Astrocyte (in vitro differentiated cells and primary cell): ENCODE results near the gene CTXND1. TPM values are rescaled to one million over a fixed set of nuclear protein-coding genes. Genes with fewer than 3 reads are reported as not detected.

Source experiments
- DNase-seq: peaks from one replicate; pipeline ENCODE4 v3.0.0-alpha.2; 2010; ENCODE audit warnings: low read depth
- FAIRE-seq: peaks from 2 replicates; lab custom pipeline; 2011; peaks lifted over from hg19 to GRCh38; lab: Jason Lieb, UNC
- H2AFZ ChIP-seq: 2 replicates; pipeline ENCODE4 v1.6.0; 2012; ENCODE audit warnings: low read depth, low read length, inconsistent platforms
- H3K27ac ChIP-seq: 2 replicates; pipeline ENCODE4 v1.5.1; 2011; ENCODE audit warnings: low read depth, low read length, inconsistent platforms
- H3K27me3 ChIP-seq: 2 replicates; pipeline ENCODE4 v1.6.0; 2011; ENCODE audit warnings: low read length, inconsistent platforms; ENCODE audit not compliant: insufficient read depth
- H3K36me3 ChIP-seq: 2 replicates; pipeline ENCODE4 v1.5.1; 2011; ENCODE audit warnings: low read length, inconsistent platforms; ENCODE audit not compliant: insufficient read depth
- H3K4me1 ChIP-seq: 2 replicates; pipeline ENCODE4 v1.5.1; 2011; ENCODE audit warnings: low read length, inconsistent platforms; ENCODE audit not compliant: insufficient read depth
- H3K4me2 ChIP-seq: 2 replicates; pipeline ENCODE4 v1.6.0; 2012; ENCODE audit warnings: low read length, inconsistent platforms
- H3K4me3 ChIP-seq: 2 replicates; pipeline ENCODE4 v1.5.1; 2011; ENCODE audit warnings: low read depth, mild to moderate bottlenecking, low read length, inconsistent platforms; ENCODE audit not compliant: insufficient read depth
- H3K79me2 ChIP-seq: 2 replicates; pipeline ENCODE4 v1.6.0; 2012; ENCODE audit warnings: mild to moderate bottlenecking, low read length, inconsistent platforms; ENCODE audit not compliant: insufficient read depth
- H3K9ac ChIP-seq: 2 replicates; pipeline ENCODE4 v1.6.0; 2012; ENCODE audit warnings: mild to moderate bottlenecking, low read length, inconsistent platforms
- H3K9me3 ChIP-seq: 2 replicates; pipeline ENCODE4 v1.5.1; 2012; ENCODE audit warnings: low read depth, mild to moderate bottlenecking, low read length, inconsistent platforms; ENCODE audit not compliant: insufficient read depth
- H4K20me1 ChIP-seq: 2 replicates; pipeline ENCODE4 v1.6.0; 2012; ENCODE audit warnings: low read length, inconsistent platforms; ENCODE audit not compliant: insufficient read depth
- H3K27ac Mint-ChIP-seq: one replicate; pipeline ENCODE4 v1.8.0; 2021; ENCODE audit warnings: mild to moderate bottlenecking, mixed read lengths; ENCODE audit not compliant: unreplicated experiment
- H3K27me3 Mint-ChIP-seq: one replicate; pipeline ENCODE4 v1.8.0; 2021; ENCODE audit warnings: low read depth, mixed read lengths; ENCODE audit not compliant: unreplicated experiment
- H3K36me3 Mint-ChIP-seq: one replicate; pipeline ENCODE4 v1.8.0; 2021; ENCODE audit warnings: low read depth, mixed read lengths; ENCODE audit not compliant: unreplicated experiment
- H3K4me1 Mint-ChIP-seq: one replicate; pipeline ENCODE4 v1.8.0; 2021; ENCODE audit warnings: low read depth, mixed read lengths; ENCODE audit not compliant: unreplicated experiment
- H3K4me3 Mint-ChIP-seq: one replicate; pipeline ENCODE4 v1.8.0; 2021; ENCODE audit warnings: mild to moderate bottlenecking, moderate library complexity, mixed read lengths; ENCODE audit not compliant: unreplicated experiment
- H3K9me3 Mint-ChIP-seq: one replicate; pipeline ENCODE4 v1.8.0; 2021; ENCODE audit warnings: mild to moderate bottlenecking, mixed read lengths; ENCODE audit not compliant: unreplicated experiment
- EZH2 ChIP-seq: IDR thresholded peaks from 2 replicates; pipeline ENCODE4 v1.6.1; 2012; ENCODE audit warnings: mild to moderate bottlenecking, low read length, inconsistent platforms; ENCODE audit not compliant: insufficient read depth
- total RNA-seq: library from RNA; stranded (reverse); gene quantifications from 2 replicates; pipeline ENCODE4 v1.2.1, GENCODE V29; 2021
- TF ChIP-seq, protein P1 (sequence below): IDR thresholded peaks from 2 replicates; pipeline ENCODE4 v1.5.1; 2011; ENCODE audit warnings: low read depth, mild to moderate bottlenecking, inconsistent platforms, low read length, moderate library complexity; ENCODE audit not compliant: insufficient read depth

Gene CTXND1
- total RNA-seq, 1 donor from 2014 or later = not detected

DNA sequence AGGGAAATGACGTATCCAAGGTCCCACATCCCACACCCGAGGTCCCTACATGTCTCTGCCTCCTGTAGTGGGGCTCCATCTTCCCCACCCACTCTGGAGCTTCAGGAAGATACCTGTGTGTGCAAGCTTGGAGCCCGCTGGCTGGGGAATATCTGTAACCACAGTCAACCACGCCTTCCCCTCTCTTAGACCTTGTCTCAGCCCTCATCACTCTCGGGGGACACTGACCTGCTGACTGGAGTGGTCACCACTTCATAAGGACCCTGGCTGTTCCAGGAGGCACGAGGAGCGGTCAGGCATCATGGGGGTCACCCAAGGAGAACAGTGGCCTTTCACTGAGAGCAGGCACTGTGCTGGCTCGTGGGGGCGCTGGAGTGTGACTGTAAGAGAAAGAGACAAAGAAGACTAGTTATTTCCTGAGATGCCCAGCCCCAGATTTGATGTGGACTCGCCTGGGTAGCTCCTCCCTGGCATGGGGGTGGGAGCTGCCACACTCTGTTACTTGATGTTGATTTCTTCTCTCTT, 48.6 kb downstream of the CTXND1 start:
- H3K4me3 Mint-ChIP-seq = no peak overlapping the region
- H3K4me1 Mint-ChIP-seq = no peaks in the 10 kb centered on the region
- Histone ChIP-seq H3K4me2 (no peak overlapping the region), H3K27ac (no peak overlapping the region), H3K9ac (no peak overlapping the region), H2AFZ (no peak overlapping the region), H3K4me3 (no peak overlapping the region), H3K9me3 (no peaks in the 10 kb centered on the region), H3K27me3 (peaks cover 5% of the 10 kb centered on the region), H4K20me1 (no peaks in the 10 kb centered on the region), H3K4me1 (no peaks in the 10 kb centered on the region), H3K79me2 (no peaks in the 10 kb centered on the region), H3K36me3 (no peaks in the 10 kb centered on the region)
- H3K27ac Mint-ChIP-seq = no peak overlapping the region
- DNase-seq (no peak), FAIRE-seq (no peak)
- no peaks in the 10 kb centered on the region for H3K9me3 Mint-ChIP-seq
- peaks cover 15% of the 10 kb centered on the region for H3K27me3 Mint-ChIP-seq
- H3K36me3 Mint-ChIP-seq = no peaks in the 10 kb centered on the region
- TF ChIP-seq, protein P1, sequence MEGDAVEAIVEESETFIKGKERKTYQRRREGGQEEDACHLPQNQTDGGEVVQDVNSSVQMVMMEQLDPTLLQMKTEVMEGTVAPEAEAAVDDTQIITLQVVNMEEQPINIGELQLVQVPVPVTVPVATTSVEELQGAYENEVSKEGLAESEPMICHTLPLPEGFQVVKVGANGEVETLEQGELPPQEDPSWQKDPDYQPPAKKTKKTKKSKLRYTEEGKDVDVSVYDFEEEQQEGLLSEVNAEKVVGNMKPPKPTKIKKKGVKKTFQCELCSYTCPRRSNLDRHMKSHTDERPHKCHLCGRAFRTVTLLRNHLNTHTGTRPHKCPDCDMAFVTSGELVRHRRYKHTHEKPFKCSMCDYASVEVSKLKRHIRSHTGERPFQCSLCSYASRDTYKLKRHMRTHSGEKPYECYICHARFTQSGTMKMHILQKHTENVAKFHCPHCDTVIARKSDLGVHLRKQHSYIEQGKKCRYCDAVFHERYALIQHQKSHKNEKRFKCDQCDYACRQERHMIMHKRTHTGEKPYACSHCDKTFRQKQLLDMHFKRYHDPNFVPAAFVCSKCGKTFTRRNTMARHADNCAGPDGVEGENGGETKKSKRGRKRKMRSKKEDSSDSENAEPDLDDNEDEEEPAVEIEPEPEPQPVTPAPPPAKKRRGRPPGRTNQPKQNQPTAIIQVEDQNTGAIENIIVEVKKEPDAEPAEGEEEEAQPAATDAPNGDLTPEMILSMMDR = no peak
- TF ChIP-seq EZH2 = no peak

DNA sequence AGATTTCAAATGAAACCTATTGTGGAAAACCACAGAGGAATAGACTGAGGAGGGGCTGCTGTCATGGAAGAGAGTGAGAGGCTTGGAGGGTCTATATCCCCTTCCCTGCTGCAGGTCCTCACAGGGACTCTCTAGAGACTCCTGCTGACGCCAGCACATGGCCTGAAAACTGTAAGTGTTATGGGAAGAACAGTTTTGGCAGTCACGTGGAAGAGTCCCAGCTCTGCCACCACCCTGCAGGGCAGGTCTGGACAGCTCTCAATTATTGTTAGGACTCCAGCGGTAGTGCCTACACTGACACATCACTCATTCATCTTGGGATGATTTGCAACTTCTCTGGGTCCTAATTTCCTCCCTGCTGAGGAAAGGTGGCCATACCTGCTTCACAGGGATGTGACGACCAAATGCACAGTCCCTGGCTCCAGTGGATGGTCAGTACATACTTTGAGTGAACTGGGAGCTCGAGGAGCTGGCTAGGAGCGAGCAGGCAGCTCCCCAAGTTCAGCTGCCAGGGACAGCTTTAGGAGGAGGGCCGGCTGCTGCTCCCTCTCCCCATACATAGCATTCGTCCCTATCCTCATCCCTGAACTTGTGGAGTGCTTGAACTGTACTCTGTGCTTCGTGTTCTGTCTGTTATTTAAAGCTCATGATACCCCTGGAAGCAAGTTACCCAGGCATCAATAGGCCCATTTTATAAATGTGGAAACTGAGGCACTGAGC, 49.2 kb downstream of the CTXND1 start:
- no peak overlapping the region for H3K4me2 ChIP-seq
- no peak overlapping the region for H3K27ac Mint-ChIP-seq
- FAIRE-seq = no peak
- no peaks in the 10 kb centered on the region for H3K4me1 Mint-ChIP-seq
- no peak overlapping the region for H3K27ac ChIP-seq
- no peaks in the 10 kb centered on the region for H3K9me3 ChIP-seq
- no peak for TF ChIP-seq EZH2
- TF ChIP-seq, protein P1 = no peak
- H3K4me3 Mint-ChIP-seq = no peak overlapping the region
- H3K9me3 Mint-ChIP-seq = no peaks in the 10 kb centered on the region
- H3K36me3 ChIP-seq = no peaks in the 10 kb centered on the region
- no peak for DNase-seq
- no peak overlapping the region for H3K4me3 ChIP-seq
- H2AFZ ChIP-seq = no peak overlapping the region
- H3K27me3 Mint-ChIP-seq = peaks cover 17% of the 10 kb centered on the region
- H3K4me1 ChIP-seq = no peaks in the 10 kb centered on the region
- no peaks in the 10 kb centered on the region for H4K20me1 ChIP-seq
- H3K79me2 ChIP-seq = no peaks in the 10 kb centered on the region
- peaks cover 5% of the 10 kb centered on the region for H3K27me3 ChIP-seq
- H3K9ac ChIP-seq = no peak overlapping the region
- no peaks in the 10 kb centered on the region for H3K36me3 Mint-ChIP-seq

DNA sequence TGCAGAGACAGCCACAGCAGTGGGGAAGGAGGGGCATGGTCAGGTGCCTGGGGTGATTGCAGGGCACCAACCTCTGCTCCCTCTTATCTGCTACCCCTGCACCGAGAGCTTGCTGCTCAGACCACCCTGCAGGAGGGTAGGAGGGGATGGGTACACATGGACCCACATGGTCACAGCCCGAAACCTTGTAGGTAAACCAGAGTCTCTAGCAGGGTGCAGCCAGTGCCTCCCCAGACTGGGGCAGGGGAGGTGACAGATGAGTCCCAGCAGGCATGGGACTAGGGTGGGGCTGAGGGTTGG, 50.0 kb downstream of the CTXND1 start:
- no peak overlapping the region for H3K4me2 ChIP-seq
- peaks cover 20% of the 10 kb centered on the region for H3K27me3 Mint-ChIP-seq
- H3K36me3 Mint-ChIP-seq = no peaks in the 10 kb centered on the region
- H3K4me3 ChIP-seq = no peak overlapping the region
- FAIRE-seq (no peak), DNase-seq (no peak)
- no peak overlapping the region for H3K27ac Mint-ChIP-seq
- H3K9me3 Mint-ChIP-seq = no peaks in the 10 kb centered on the region
- H3K27me3 ChIP-seq = peaks cover 5% of the 10 kb centered on the region
- no peaks in the 10 kb centered on the region for H3K4me1 Mint-ChIP-seq
- no peaks in the 10 kb centered on the region for H3K36me3 ChIP-seq
- H3K4me1 ChIP-seq = no peaks in the 10 kb centered on the region
- no peaks in the 10 kb centered on the region for H4K20me1 ChIP-seq
- no peak overlapping the region for H3K4me3 Mint-ChIP-seq
- TF ChIP-seq, protein P1 = no peak
- TF ChIP-seq EZH2 = no peak
- no peaks in the 10 kb centered on the region for H3K9me3 ChIP-seq
- H3K27ac ChIP-seq = no peak overlapping the region
- H2AFZ ChIP-seq = no peak overlapping the region
- no peak overlapping the region for H3K9ac ChIP-seq
- no peaks in the 10 kb centered on the region for H3K79me2 ChIP-seq
